Pancreas (tissue), 10 donors: ENCODE data around the gene TBC1D5. TPM values are rescaled to one million over a fixed set of nuclear protein-coding genes. Genes with fewer than 3 reads are reported as not detected.

Experiments used
- ATAC-seq, 4 donors: fragments of 200-7000 bp; cut with Tn5 transposase; one replicate each; pipeline versions ENCODE4 v1.8.0 to v1.9.1; 2020; ENCODE audit warnings: mild to moderate bottlenecking in 4 of 4, moderate library complexity in 4 of 4
- DNase-seq, 6 donors: peaks; one replicate each; pipeline ENCODE4 v3.0.0-alpha.2; 2020
- FAIRE-seq: peaks from 2 replicates; lab custom pipeline; 2012; peaks lifted over from hg19 to GRCh38; lab: Jason Lieb, UNC
- H3K27ac ChIP-seq, 4 donors: fragments of 200-600 bp; sonication (generic); 1 replicate in 3 of 4; 2 replicates in 1 of 4; pipeline versions ENCODE4 v1.5.0 to v1.8.0; 2020
- H3K27me3 ChIP-seq, 4 donors: fragments of 200-600 bp; one replicate each; pipeline ENCODE4 v1.8.0; 2021
- H3K36me3 ChIP-seq, 3 donors: fragments of 200-600 bp; sonication (generic) in 1 of 3; one replicate each; pipeline versions ENCODE4 v1.5.0 to v1.8.0; 2020 to 2021
- H3K4me1 ChIP-seq, 3 donors: fragments of 200-600 bp; one replicate each; pipeline ENCODE4 v1.8.0; 2021
- H3K4me3 ChIP-seq, 4 donors: fragments of 200-600 bp; sonication (generic) in 2 of 4; one replicate each; pipeline versions ENCODE4 v1.5.0 to v1.8.0; 2020 to 2021
- H3K9me3 ChIP-seq, 4 donors: fragments of 200-600 bp; one replicate each; pipeline ENCODE4 v1.8.0; 2021
- CTCF ChIP-seq, 4 donors: fragments of 200-600 bp; sonication (generic) in 3 of 4; IDR thresholded peaks; one replicate each; pipeline versions ENCODE4 v1.5.0 to v1.8.0; 2021; ENCODE audit warnings: antibody characterized with exemption in 4 of 4
- WGBS, 2 donors: extraction: QIAGEN DNeasy Blood & Tissue Kit; methylation state at CpG; one replicate each; pipeline ENCODE4 v1.1.7; 2013; 5-methylcytosine and 5-hydroxymethylcytosine counted together
- intact Hi-C, 3 donors: fragments of 100-400 bp; cut with DNase I; formaldehyde crosslinking; loops; one replicate each; pipeline versions ENCODE4 v1.11.1 to v1.14.2; 2022
- polyA plus RNA-seq, 2 donors: library from polyadenylated mRNA; stranded (reverse); fragments of 200-250 nt; gene quantifications; one replicate each; pipeline ENCODE4 v1.2.3, GENCODE V29; 2013
- total RNA-seq, 6 donors: library from RNA; stranded (reverse); fragmentation: NEBNext Ultra II Directional in 4 of 6; extraction: Animal tissue kit (Norgen Biotek cat#: 25700) in 4 of 6; gene quantifications; one replicate each; pipeline versions ENCODE4 v1.2.1 to v1.2.4, GENCODE V29; 2021 to 2023
- donor health status: healthy with polysubstance abuse.
- donor health status: DM: no; HTN: no; CAD: no; lungs with moderate emphysema.
- donor health status: DM: no; HTN: no; CAD: no.
- donor health status: control.
- donor health status: control.
- donor health status: Bipolar disorder and iron deficiency.
- donor health status: DM: yes; HTN: yes; CAD: no.
- donor health status: DM: no; HTN: no; CAD: no.
- donor health status: DM: no; HTN: no; CAD: no.
- donor health status: DM: yes; HTN: yes; CAD: no.

TBC1D5 gene
- total and polyA plus RNA-seq, 8 donors, result 6.5 to 39.2 (median 19.9) TPM

- ATAC-seq (no peak), DNase-seq (no peak), FAIRE-seq (no peak)
- WGBS, 2 donors, result 83 to 87% methylated on average over 9 of the region's 9 CpGs
- no peaks in the 10 kb centered on the region for H3K9me3 ChIP-seq
- no peaks in the 10 kb centered on the region for H3K36me3 ChIP-seq
- H3K27me3 ChIP-seq, result no peaks in the 10 kb centered on the region
- intact Hi-C loops, result no loop called here
- H3K27ac ChIP-seq, result no peak overlapping the region
- no peaks in the 10 kb centered on the region for H3K4me1 ChIP-seq
- no peak for TF ChIP-seq CTCF (IDR thresholded peaks at IDR 0.05)
- H3K4me3 ChIP-seq, result no peak overlapping the region
These were observed 23.5 kb upstream of the TBC1D5 start for GRCh38 chr3:17765819-17766472.

- WGBS, 2 donors, result 88 to 97% methylated on average over 5 of the region's 5 CpGs
- FAIRE-seq (no peak), DNase-seq (no peak), ATAC-seq (no peak)
- Histone ChIP-seq H3K36me3 (no peaks in the 10 kb centered on the region), H3K4me1 (no peaks in the 10 kb centered on the region), H3K27ac (no peak overlapping the region), H3K27me3 (no peaks in the 10 kb centered on the region), H3K9me3 (no peaks in the 10 kb centered on the region), H3K4me3 (no peak overlapping the region)
- intact Hi-C loops, result no loop called here
- TF ChIP-seq CTCF (IDR thresholded peaks at IDR 0.05), result no peak
These were observed 19.1 kb upstream of the TBC1D5 start for GRCh38 chr3:17761563-17761962.

- ATAC-seq, result no peak
- DNase-seq, result no peak
- H3K27me3 ChIP-seq, result no peaks in the 10 kb centered on the region
- intact Hi-C loops, result no loop called here
- no peak for TF ChIP-seq CTCF (IDR thresholded peaks at IDR 0.05)
- H3K27ac ChIP-seq, result no peak overlapping the region
- FAIRE-seq, result peak; percentile 5
- no peak overlapping the region for H3K4me3 ChIP-seq
- no peaks in the 10 kb centered on the region for H3K9me3 ChIP-seq
- 72 to 78% methylated on average over 4 of the region's 4 CpGs for WGBS, 2 donors
- H3K4me1 ChIP-seq, result no peaks in the 10 kb centered on the region
- H3K36me3 ChIP-seq, result no peaks in the 10 kb centered on the region
These were observed 17.5 kb upstream of the TBC1D5 start for GRCh38 chr3:17759901-17760300.

- Histone ChIP-seq H3K36me3 (no peaks in the 10 kb centered on the region), H3K27ac (no peak overlapping the region), H3K27me3 (no peaks in the 10 kb centered on the region), H3K9me3 (no peaks in the 10 kb centered on the region), H3K4me1 (peaks cover 0 to 6% (median 0%) of the 10 kb centered on the region in 3 donors), H3K4me3 (no peak overlapping the region)
- no peak for FAIRE-seq
- intact Hi-C loops, result no loop called here
- no peak for DNase-seq
- TF ChIP-seq CTCF (IDR thresholded peaks at IDR 0.05), result no peak
- WGBS, 2 donors, result 96 to 97% methylated on average over 1 of the region's 1 CpG
- no peak for ATAC-seq
These were observed 13.4 kb upstream of the TBC1D5 start for GRCh38 chr3:17755836-17756235.

- ATAC-seq (peak; percentile 57 to 77 (median 70)), FAIRE-seq (no peak), DNase-seq (no peak)
- Histone ChIP-seq H3K4me1 (peaks cover 0 to 6% (median 0%) of the 10 kb centered on the region in 3 donors), H3K4me3 (no peak overlapping the region), H3K9me3 (no peaks in the 10 kb centered on the region), H3K36me3 (no peaks in the 10 kb centered on the region), H3K27ac (no peak overlapping the region), H3K27me3 (no peaks in the 10 kb centered on the region)
- 19 to 28% methylated on average over 1 of the region's 1 CpG for WGBS, 2 donors
- intact Hi-C loops, result no loop called here
- no peak for TF ChIP-seq CTCF (IDR thresholded peaks at IDR 0.05)
These were observed 11.2 kb upstream of the TBC1D5 start for GRCh38 chr3:17753632-17753992.
